ENCODE measurements around the gene FAM171A1. TPM values are rescaled to one million over a fixed set of nuclear protein-coding genes. Genes with fewer than 3 reads are reported as not detected.

The FAM171A1 gene
- total and polyA plus RNA-seq, 2 of the 13 experiments (the other 11 are each of a cell fraction or from before 2014, with no cell fraction given): 21.5 to 34.7 TPM

- TF ChIP-seq MAFG (CRISPR knock-in tag; IDR thresholded peaks at IDR 0.05) (no peak), MTA1 (CRISPR knock-in tag; IDR thresholded peaks at IDR 0.05; ENCODE audit: borderline replicate concordance) (no peak; the same call in 1 of the 2 replicates), ZNF441 (CRISPR knock-in tag; IDR thresholded peaks at IDR 0.05; ENCODE audit: borderline replicate concordance) (no peak), ZSCAN20 (CRISPR knock-in tag; IDR thresholded peaks at IDR 0.05; ENCODE audit: borderline replicate concordance) (0 out of 2 replicates have a peak, but pooled peaks have one; percentile 40), MED13 (CRISPR knock-in tag; IDR thresholded peaks at IDR 0.05) (peak; percentile 87), TCF12 (IDR thresholded peaks at IDR 0.05) (no peak), TCF12 (CRISPR knock-in tag; IDR thresholded peaks at IDR 0.05) (peak; percentile 98), TEAD3 (CRISPR knock-in tag; optimal IDR thresholded peaks at IDR 0.05; ENCODE audit: borderline replicate concordance) (peak; percentile 86), RFXANK (CRISPR knock-in tag; IDR thresholded peaks at IDR 0.05) (0 out of 2 replicates have a peak, but pooled peaks have one; percentile 21), ZBTB33 (CRISPR knock-in tag; IDR thresholded peaks at IDR 0.05) (peak; percentile 56; the same call in 1 of the 2 replicates), POLR2AphosphoS2 (IDR thresholded peaks at IDR 0.05; ENCODE audit: low read depth, low read length) (no peak), ZBTB43 (CRISPR knock-in tag; conservative IDR thresholded peaks at IDR 0.05) (0 out of 2 replicates have a peak, but pooled peaks have one; percentile 40), KDM4B (CRISPR knock-in tag; IDR thresholded peaks at IDR 0.05) (0 out of 2 replicates have a peak, but pooled peaks have one; percentile 59), DPF2 (CRISPR knock-in tag; IDR thresholded peaks at IDR 0.05; ENCODE audit: borderline replicate concordance, low read depth) (peak; percentile 91), PHF5A (CRISPR knock-in tag; IDR thresholded peaks at IDR 0.05; ENCODE audit: low read depth, unreplicated experiment) (peak; percentile 38), SMAD3 (CRISPR knock-in tag; IDR thresholded peaks at IDR 0.05) (peak; percentile 80; the same call in 1 of the 2 replicates), ZNF253 (CRISPR knock-in tag; IDR thresholded peaks at IDR 0.05; ENCODE audit: borderline replicate concordance) (no peak), DNMT3B (CRISPR knock-in tag; conservative IDR thresholded peaks at IDR 0.05) (0 out of 2 replicates have a peak, but pooled peaks have one; percentile 57), THAP11 (CRISPR knock-in tag; IDR thresholded peaks at IDR 0.05) (peak; percentile 74), SNAPC4 (CRISPR knock-in tag; IDR thresholded peaks at IDR 0.05) (no peak), NCOA2 (CRISPR knock-in tag; IDR thresholded peaks at IDR 0.05) (peak; percentile 94), KAT8 (CRISPR knock-in tag; IDR thresholded peaks at IDR 0.05) (peak; percentile 47; the same call in 1 of the 2 replicates), GABPA (IDR thresholded peaks at IDR 0.05; ENCODE audit: low read depth, low read length) (no peak), GABPA (CRISPR knock-in tag; IDR thresholded peaks at IDR 0.05; ENCODE audit: low read depth) (peak; percentile 60; the same call in 1 of the 2 replicates)
These were observed 26.2 kb downstream of the FAM171A1 start (continued) for GRCh38 chr10:15344876-15345285.
